22Rv1 (cell line): ENCODE data around the gene PTPN3.

Source experiments
- ZFX ChIP-seq: fragments of 450-650 bp; IDR thresholded peaks from 2 replicates; pipeline ENCODE4 v1.6.1; 2017; ENCODE audit warnings: antibody characterized with exemption, borderline replicate concordance
- TF ChIP-seq, protein P1 (sequence below): fragments of 450-650 bp; IDR thresholded peaks from 2 replicates; pipeline ENCODE4 v1.5.1; 2017; ENCODE audit warnings: mild to moderate bottlenecking

DNA sequence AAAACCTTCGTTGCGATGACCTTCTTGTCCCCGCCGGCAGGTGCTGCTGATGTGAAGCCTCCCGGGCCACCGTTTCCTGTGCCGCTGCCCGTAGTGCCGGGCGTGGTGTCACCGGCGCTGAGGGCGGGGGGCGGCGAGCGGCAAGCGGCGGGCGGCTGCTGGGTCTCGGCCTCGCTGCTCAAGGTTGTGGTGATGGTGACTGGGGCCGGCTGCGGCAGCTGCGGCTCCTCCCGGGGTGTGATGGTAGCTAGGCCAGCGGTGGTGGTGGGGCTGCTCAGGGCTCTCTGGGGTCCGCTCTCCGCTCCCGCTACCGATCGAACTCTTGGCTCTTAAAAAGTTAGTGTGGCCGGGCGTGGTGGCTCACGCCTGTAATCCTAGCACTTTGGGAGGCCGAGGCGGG, 36.0 kb upstream of the PTPN3 start:
- TF ChIP-seq, protein P1, sequence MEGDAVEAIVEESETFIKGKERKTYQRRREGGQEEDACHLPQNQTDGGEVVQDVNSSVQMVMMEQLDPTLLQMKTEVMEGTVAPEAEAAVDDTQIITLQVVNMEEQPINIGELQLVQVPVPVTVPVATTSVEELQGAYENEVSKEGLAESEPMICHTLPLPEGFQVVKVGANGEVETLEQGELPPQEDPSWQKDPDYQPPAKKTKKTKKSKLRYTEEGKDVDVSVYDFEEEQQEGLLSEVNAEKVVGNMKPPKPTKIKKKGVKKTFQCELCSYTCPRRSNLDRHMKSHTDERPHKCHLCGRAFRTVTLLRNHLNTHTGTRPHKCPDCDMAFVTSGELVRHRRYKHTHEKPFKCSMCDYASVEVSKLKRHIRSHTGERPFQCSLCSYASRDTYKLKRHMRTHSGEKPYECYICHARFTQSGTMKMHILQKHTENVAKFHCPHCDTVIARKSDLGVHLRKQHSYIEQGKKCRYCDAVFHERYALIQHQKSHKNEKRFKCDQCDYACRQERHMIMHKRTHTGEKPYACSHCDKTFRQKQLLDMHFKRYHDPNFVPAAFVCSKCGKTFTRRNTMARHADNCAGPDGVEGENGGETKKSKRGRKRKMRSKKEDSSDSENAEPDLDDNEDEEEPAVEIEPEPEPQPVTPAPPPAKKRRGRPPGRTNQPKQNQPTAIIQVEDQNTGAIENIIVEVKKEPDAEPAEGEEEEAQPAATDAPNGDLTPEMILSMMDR = no peak
- no peak for TF ChIP-seq ZFX
